Heart left ventricle (tissue), 16 donors: ENCODE results near the gene CPO. TPM values are rescaled to one million over a fixed set of nuclear protein-coding genes. Genes with fewer than 3 reads are reported as not detected.

ENCODE experiments used
- ATAC-seq, 4 donors: fragments of 200-7000 bp; cut with Tn5 transposase; one replicate each; pipeline ENCODE4 v1.9.1; 2020 to 2022; ENCODE audit warnings: moderate library complexity in 4 of 4, mild to moderate bottlenecking in 3 of 4, moderate number of reproducible peaks in 1 of 4
- DNase-seq, 5 donors: peaks; one replicate each; pipeline ENCODE4 v3.0.0-alpha.2; 2020
- H3K27ac ChIP-seq, 12 donors: fragments of 200-600 bp; sonication (generic) in 4 of 12; one replicate each; pipeline versions ENCODE4 v1.5.0 to v1.8.0; 2016 to 2022; ENCODE audit warnings: mild to moderate bottlenecking in 2 of 12
- H3K27me3 ChIP-seq, 9 donors: fragments of 200-600 bp; sonication (generic) in 2 of 9; one replicate each; pipeline versions ENCODE4 v1.5.1 to v1.8.0; 2016 to 2022; ENCODE audit warnings: mild to moderate bottlenecking in 3 of 9
- H3K36me3 ChIP-seq, 9 donors: fragments of 200-600 bp; sonication (generic) in 2 of 9; one replicate each; pipeline versions ENCODE4 v1.5.0 to v1.8.0; 2018 to 2022; ENCODE audit warnings: mild to moderate bottlenecking in 2 of 9
- H3K4me1 ChIP-seq, 12 donors: fragments of 200-600 bp; sonication (generic) in 4 of 12; one replicate each; pipeline versions ENCODE4 v1.5.0 to v1.8.0; 2016 to 2022; ENCODE audit warnings: mild to moderate bottlenecking in 3 of 12
- H3K4me3 ChIP-seq, 12 donors: fragments of 200-600 bp; sonication (generic) in 4 of 12; one replicate each; pipeline versions ENCODE4 v1.5.0 to v1.8.0; 2017 to 2022; ENCODE audit warnings: mild to moderate bottlenecking in 9 of 12, moderate library complexity in 4 of 12
- H3K9me3 ChIP-seq, 12 donors: fragments of 200-600 bp; sonication (generic) in 4 of 12; one replicate each; pipeline versions ENCODE4 v1.5.0 to v1.8.0; 2016 to 2022; ENCODE audit warnings: mild to moderate bottlenecking in 1 of 12
- POLR2A ChIP-seq, 2 donors: fragments of 450-650 bp; IDR thresholded peaks; one replicate each; pipeline ENCODE4 v1.6.1; 2017; ENCODE audit warnings: antibody characterized with exemption in 2 of 2, mild to moderate bottlenecking in 2 of 2, moderate library complexity in 2 of 2
- WGBS, 4 donors: extraction: QIAGEN DNeasy Blood & Tissue Kit in 2 of 4; methylation state at CpG; one replicate each; pipeline versions ENCODE4 v1.1.5 to v1.1.7; 2013 to 2018; 5-methylcytosine and 5-hydroxymethylcytosine counted together
- intact Hi-C, 10 donors: fragments of 100-400 bp; cut with DNase I; formaldehyde crosslinking; loops; one replicate each; pipeline versions ENCODE4 v1.11.1 to v1.14.2; 2022
- polyA plus RNA-seq, 2 donors: library from polyadenylated mRNA; stranded (reverse); fragments of 200-250 nt; gene quantifications; one replicate each; pipeline ENCODE4 v1.2.3, GENCODE V29; 2013
- total RNA-seq, 9 donors: library from RNA; depleted of rRNA in 2 of 9; stranded (reverse); fragments of >200 nt in 2 of 9; fragmentation: NEBNext Ultra II Directional in 3 of 9; extraction: Animal tissue kit (Norgen Biotek cat#: 25700) in 3 of 9; gene quantifications; one replicate each; pipeline versions ENCODE4 v1.1.0 to v1.2.4, GENCODE V29; 2016 to 2023
- TF ChIP-seq, protein P1 (sequence below), 12 donors: fragments of 200-600 bp; sonication (generic) in 4 of 12; IDR thresholded peaks; one replicate each; pipeline versions ENCODE4 v1.5.0 to v1.8.0; 2018 to 2022; ENCODE audit warnings: antibody characterized with exemption in 12 of 12, mild to moderate bottlenecking in 5 of 12
- donor health status: ischemic (EF 13 %, LVEDD 7.1; RV severe dilation, severe dysfunction).
- donor health status: healthy with polysubstance abuse.
- donor health status: DM: no; HTN: yes; CAD: no.
- donor health status: DM: no; HTN: no; CAD: no.
- donor health status: ischemic (EF 25% LVEDD 6.9; RV normal size, moderate dysfunction).
- donor health status: ischemic (EF 25% LVEDD 5.7; RV mildly dilated, moderate dysfunction).
- donor health status: healthy.
- donor health status: DM: yes; HTN: yes; CAD: no.
- donor health status: ischemic (EF 35%, LVEDD 5.7; RV mildly dilated, moderate dysfunction).
- donor health status: nonischemic (EF 11% LVEDD 7.7; RV severe dilation, severe dysfunction).
- donor health status: DM: yes; HTN: yes; CAD: no.
- donor health status: PGD.
- donor health status: ischemic (EF 29% LVEDD 5.4; RV normal size, mild dysfunction).
- donor health status: nonischemic (EF 23%, LVEDD 6.1; RV moderate dilation, normal function).

The CPO gene
- total and polyA plus RNA-seq, 11 donors, result 0.10 to 0.67 (median 0.29) TPM; not detected in 5

DNA sequence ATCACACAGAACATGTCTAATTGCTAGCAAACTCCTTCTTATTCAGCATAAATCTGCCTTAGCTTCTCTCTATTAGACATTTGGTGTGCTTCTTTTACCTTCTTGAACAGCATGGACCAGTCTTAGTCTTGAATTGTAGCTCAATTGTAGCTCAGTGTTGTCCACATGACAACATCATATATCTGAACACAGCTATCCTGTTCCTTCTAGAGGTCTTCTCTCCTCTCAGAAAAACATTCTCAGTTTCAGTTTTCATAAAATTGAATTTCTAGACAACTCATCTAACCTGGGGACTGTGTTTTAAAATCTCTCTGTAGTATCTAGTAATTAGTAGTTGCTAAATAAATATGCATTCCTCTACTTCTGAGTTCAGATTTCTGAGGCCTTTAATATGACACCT is 47.6 kb downstream of the CPO start:
- ATAC-seq, result no peak
- no peaks in the 10 kb centered on the region for H3K27me3 ChIP-seq
- no peak overlapping the region for H3K27ac ChIP-seq
- no peaks in the 10 kb centered on the region for H3K36me3 ChIP-seq
- DNase-seq, result no peak
- H3K9me3 ChIP-seq, result no peaks in the 10 kb centered on the region
- intact Hi-C loops, result loop anchor here in 8 of 10 donors (5.0 to 10.0 kb wide), 5 partner anchors 98 to 368 kb away; partner anchors contain the start of gene KLF7 (in 4 of the 8)
- H3K4me3 ChIP-seq, result no peak overlapping the region
- H3K4me1 ChIP-seq, result peaks cover 0 to 30% (median 11%) of the 10 kb centered on the region in 12 donors
- TF ChIP-seq POLR2A (IDR thresholded peaks at IDR 0.05), result no peak
- TF ChIP-seq, protein P1, sequence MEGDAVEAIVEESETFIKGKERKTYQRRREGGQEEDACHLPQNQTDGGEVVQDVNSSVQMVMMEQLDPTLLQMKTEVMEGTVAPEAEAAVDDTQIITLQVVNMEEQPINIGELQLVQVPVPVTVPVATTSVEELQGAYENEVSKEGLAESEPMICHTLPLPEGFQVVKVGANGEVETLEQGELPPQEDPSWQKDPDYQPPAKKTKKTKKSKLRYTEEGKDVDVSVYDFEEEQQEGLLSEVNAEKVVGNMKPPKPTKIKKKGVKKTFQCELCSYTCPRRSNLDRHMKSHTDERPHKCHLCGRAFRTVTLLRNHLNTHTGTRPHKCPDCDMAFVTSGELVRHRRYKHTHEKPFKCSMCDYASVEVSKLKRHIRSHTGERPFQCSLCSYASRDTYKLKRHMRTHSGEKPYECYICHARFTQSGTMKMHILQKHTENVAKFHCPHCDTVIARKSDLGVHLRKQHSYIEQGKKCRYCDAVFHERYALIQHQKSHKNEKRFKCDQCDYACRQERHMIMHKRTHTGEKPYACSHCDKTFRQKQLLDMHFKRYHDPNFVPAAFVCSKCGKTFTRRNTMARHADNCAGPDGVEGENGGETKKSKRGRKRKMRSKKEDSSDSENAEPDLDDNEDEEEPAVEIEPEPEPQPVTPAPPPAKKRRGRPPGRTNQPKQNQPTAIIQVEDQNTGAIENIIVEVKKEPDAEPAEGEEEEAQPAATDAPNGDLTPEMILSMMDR (IDR thresholded peaks at IDR 0.05), result no peak

DNA sequence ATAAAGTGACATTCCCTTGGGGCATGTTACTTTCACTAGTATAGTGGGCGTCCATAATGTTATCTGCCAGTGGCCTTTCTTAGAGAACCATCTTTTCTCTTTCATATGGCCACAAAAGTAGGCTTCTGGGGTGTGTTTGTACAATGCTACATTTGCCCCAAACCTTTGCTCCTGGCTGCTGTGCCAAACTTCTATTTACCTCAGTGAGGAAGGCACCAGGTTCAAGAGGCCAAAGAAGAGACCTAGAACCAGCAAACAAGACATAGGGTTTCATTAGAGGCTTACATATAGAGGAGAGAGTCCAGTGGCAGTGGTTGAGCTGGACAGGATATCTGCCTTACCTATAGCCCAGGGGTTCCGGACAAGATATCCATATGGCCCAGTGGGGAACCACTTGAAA is 48.5 kb downstream of the CPO start:
- Histone ChIP-seq H3K36me3 (no peaks in the 10 kb centered on the region), H3K9me3 (no peaks in the 10 kb centered on the region), H3K4me1 (peaks cover 0 to 22% (median 5%) of the 10 kb centered on the region in 12 donors), H3K27me3 (no peaks in the 10 kb centered on the region), H3K27ac (no peak overlapping the region), H3K4me3 (no peak overlapping the region)
- ATAC-seq (no peak), DNase-seq (no peak)
- no peak for TF ChIP-seq POLR2A (IDR thresholded peaks at IDR 0.05)
- TF ChIP-seq, protein P1 (IDR thresholded peaks at IDR 0.05), result no peak
- intact Hi-C loops, result loop anchor here in 9 of 10 donors (2.0 to 10.0 kb wide), 6 partner anchors 97 to 367 kb away; partner anchors contain the start of gene KLF7 (in 4 of the 9)
- 96 to 100% (median 98%) methylated on average over 2 of the region's 2 CpGs for WGBS, 4 donors

DNA sequence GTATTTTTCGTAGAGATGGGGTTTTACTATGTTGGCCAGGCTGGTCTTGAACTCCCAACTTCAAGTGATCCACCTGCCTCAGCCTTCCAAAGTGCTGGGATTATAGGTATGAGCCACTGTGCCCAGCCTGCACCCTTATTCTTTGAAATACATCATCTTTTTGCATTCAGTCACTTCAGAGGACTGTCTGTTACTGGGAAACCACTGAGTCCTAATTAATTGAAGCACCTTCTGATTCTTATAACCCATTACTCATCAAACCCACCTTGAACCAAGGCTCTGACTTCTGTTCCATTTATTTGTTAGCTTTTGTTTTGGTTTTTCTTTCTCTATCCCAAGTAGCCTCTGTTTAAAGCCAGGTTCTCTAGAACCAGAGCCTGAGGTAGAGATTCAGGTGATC is 49.6 kb downstream of the CPO start:
- H3K9me3 ChIP-seq, result no peaks in the 10 kb centered on the region
- peaks cover 0 to 18% (median 0%) of the 10 kb centered on the region in 12 donors for H3K4me1 ChIP-seq
- intact Hi-C loops, result loop anchor here in 9 of 10 donors (2.0 to 10.0 kb wide), 6 partner anchors 96 to 366 kb away; partner anchors contain the start of gene KLF7 (in 4 of the 9)
- TF ChIP-seq, protein P1 (IDR thresholded peaks at IDR 0.05), result no peak
- TF ChIP-seq POLR2A (IDR thresholded peaks at IDR 0.05), result no peak
- no peaks in the 10 kb centered on the region for H3K27me3 ChIP-seq
- H3K36me3 ChIP-seq, result no peaks in the 10 kb centered on the region
- WGBS, 4 donors, result 96 to 100% (median 100%) methylated on average over 1 of the region's 1 CpG
- H3K27ac ChIP-seq, result no peak overlapping the region
- DNase-seq, result no peak
- no peak for ATAC-seq
- no peak overlapping the region for H3K4me3 ChIP-seq

GRCh38 chr2:206989311-206989710 is 50.0 kb downstream of the CPO start:
- H3K27me3 ChIP-seq, result no peaks in the 10 kb centered on the region
- TF ChIP-seq, protein P1 (IDR thresholded peaks at IDR 0.05), result peak; percentile 61 to 81 (median 71)
- TF ChIP-seq POLR2A (IDR thresholded peaks at IDR 0.05), result no peak
- 25 to 39% (median 35%) methylated on average over 6 of the region's 6 CpGs for WGBS, 4 donors
- ATAC-seq, result peak; percentile 42 to 84 (median 82)
- H3K27ac ChIP-seq, result no peak overlapping the region
- peaks cover 0 to 17% (median 0%) of the 10 kb centered on the region in 12 donors for H3K4me1 ChIP-seq
- intact Hi-C loops, result loop anchor here in 9 of 10 donors (2.0 to 10.0 kb wide), 6 partner anchors 95 to 365 kb away; partner anchors contain the start of gene KLF7 (in 4 of the 9)
- peak in 4 of 5 donors; percentile 23 to 68 (median 36) for DNase-seq
- H3K4me3 ChIP-seq, result no peak overlapping the region
- H3K36me3 ChIP-seq, result no peaks in the 10 kb centered on the region
- H3K9me3 ChIP-seq, result no peaks in the 10 kb centered on the region
